Measurements from ENCODE around the gene OR6V1. TPM values are rescaled to one million over a fixed set of nuclear protein-coding genes. Genes with fewer than 3 reads are reported as not detected.

Gene OR6V1
- polyA plus RNA-seq, 1 donor (not counting 4 experiments of a cell fraction or from before 2014, with no cell fraction given): not detected

DNA sequence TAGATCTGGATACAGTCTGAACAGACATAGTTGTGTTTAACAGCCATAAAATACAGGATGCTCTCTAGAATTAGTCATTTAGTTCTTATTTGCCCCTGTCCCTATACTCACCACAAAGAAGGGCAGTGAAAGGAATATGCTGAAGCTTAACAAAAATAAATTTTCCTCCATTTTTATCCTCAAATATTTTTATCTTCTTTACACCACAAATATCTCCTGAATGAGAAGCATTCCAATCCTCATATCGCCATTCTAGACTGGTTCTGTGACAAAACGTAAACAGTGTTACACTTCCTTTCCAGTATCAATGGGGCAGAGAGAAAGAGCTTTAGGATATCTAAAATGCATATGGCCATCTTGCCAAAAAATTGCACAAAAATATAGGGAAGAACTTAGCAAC, 26.8 kb upstream of the OR6V1 start:
- Histone ChIP-seq H2AFZ (ENCODE audit: control insufficient read depth, low read length) (no peak overlapping the region), H4K20me1 (ENCODE audit: control insufficient read depth, extremely low read depth, insufficient read depth, low read length) (no peaks in the 10 kb centered on the region), H3K36me3 (ENCODE audit: control insufficient read depth in 2 of 2, extremely low read depth in 1 of 2, insufficient read depth in 2 of 2, low read length in 2 of 2) (no peaks in the 10 kb centered on the region), H3K9ac (ENCODE audit: control insufficient read depth, extremely low read depth, insufficient read depth, low read length) (no peak overlapping the region), H3K79me2 (ENCODE audit: control insufficient read depth, insufficient read depth, low read length) (no peaks in the 10 kb centered on the region), H3K9me3 (ENCODE audit: control insufficient read depth, low read depth, low read length) (no peaks in the 10 kb centered on the region), H3K27me3 (ENCODE audit: control insufficient read depth, extremely low read depth, insufficient read depth, low read length) (no peaks in the 10 kb centered on the region), H3K9me1 (ENCODE audit: control insufficient read depth, extremely low read depth, insufficient read depth, low read length) (no peaks in the 10 kb centered on the region), H3K4me1 (ENCODE audit: control insufficient read depth, extremely low read depth, insufficient read depth, low read length) (no peaks in the 10 kb centered on the region), H3K4me2 (ENCODE audit: control insufficient read depth, extremely low read depth, insufficient read depth, low read depth, low read length) (no peak overlapping the region), H3K4me3 (ENCODE audit: control insufficient read depth in 2 of 3, extremely low read depth in 1 of 3, insufficient read depth in 2 of 3, low read depth in 1 of 3, low read length in 3 of 3) (no peak overlapping the region), H3K27ac (ENCODE audit: control insufficient read depth, insufficient read depth, low read length) (no peak overlapping the region)
- FAIRE-seq: no peak
- dilution Hi-C loops (cut with MboI; ENCODE audit: extremely low pct_ligation_motif_present, low sequenced_read_pairs): no loop called here
- no peak for DNase-seq (ENCODE audit: low read depth, low spot score)
- no peak for TF ChIP-seq EZH2 (IDR thresholded peaks at IDR 0.05; ENCODE audit: low read length)
- TF ChIP-seq, protein P1, sequence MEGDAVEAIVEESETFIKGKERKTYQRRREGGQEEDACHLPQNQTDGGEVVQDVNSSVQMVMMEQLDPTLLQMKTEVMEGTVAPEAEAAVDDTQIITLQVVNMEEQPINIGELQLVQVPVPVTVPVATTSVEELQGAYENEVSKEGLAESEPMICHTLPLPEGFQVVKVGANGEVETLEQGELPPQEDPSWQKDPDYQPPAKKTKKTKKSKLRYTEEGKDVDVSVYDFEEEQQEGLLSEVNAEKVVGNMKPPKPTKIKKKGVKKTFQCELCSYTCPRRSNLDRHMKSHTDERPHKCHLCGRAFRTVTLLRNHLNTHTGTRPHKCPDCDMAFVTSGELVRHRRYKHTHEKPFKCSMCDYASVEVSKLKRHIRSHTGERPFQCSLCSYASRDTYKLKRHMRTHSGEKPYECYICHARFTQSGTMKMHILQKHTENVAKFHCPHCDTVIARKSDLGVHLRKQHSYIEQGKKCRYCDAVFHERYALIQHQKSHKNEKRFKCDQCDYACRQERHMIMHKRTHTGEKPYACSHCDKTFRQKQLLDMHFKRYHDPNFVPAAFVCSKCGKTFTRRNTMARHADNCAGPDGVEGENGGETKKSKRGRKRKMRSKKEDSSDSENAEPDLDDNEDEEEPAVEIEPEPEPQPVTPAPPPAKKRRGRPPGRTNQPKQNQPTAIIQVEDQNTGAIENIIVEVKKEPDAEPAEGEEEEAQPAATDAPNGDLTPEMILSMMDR (optimal IDR thresholded peaks at IDR 0.05 in 1 of 3, IDR thresholded peaks at IDR 0.05 in 1 of 3, conservative IDR thresholded peaks at IDR 0.05 in 1 of 3; ENCODE audit: extremely low read depth in 1 of 3, insufficient read depth in 2 of 3, low read length in 3 of 3): no peak

DNA sequence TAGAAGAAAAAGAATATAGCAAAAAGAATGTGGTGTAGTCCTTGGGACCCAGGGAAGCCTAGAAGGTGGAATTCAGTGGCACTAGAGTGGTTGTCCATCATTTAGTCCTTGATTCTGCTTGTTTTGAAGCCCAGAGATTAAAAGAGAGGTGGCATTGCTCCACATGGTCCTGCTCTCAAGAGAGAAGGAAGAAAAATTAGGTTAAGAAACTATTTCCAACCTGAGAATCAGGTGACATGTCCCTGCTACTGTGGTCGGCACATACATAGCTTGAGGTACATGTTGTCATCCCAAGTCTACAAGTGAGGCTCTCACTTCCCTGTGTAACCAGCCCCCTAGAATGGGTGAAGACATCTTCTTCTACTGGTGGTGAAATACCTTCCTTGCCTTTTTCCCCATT, 25.1 kb upstream of the OR6V1 start, which contains the start of gene OR9A2:
TSS of gene OR9A2 (minus strand) at position 101 of the 400 bp plus-strand sequence. CDS start at position 101, 0 bp downstream.
- H3K4me1 ChIP-seq (ENCODE audit: control insufficient read depth, extremely low read depth, insufficient read depth, low read length): no peaks in the 10 kb centered on the region
- no peaks in the 10 kb centered on the region for H3K36me3 ChIP-seq (ENCODE audit: control insufficient read depth in 2 of 2, extremely low read depth in 1 of 2, insufficient read depth in 2 of 2, low read length in 2 of 2)
- H3K27me3 ChIP-seq (ENCODE audit: control insufficient read depth, extremely low read depth, insufficient read depth, low read length): no peaks in the 10 kb centered on the region
- no peak for TF ChIP-seq EZH2 (IDR thresholded peaks at IDR 0.05; ENCODE audit: low read length)
- TF ChIP-seq, protein P1 (optimal IDR thresholded peaks at IDR 0.05 in 1 of 3, IDR thresholded peaks at IDR 0.05 in 1 of 3, conservative IDR thresholded peaks at IDR 0.05 in 1 of 3; ENCODE audit: extremely low read depth in 1 of 3, insufficient read depth in 2 of 3, low read length in 3 of 3): no peak
- DNase-seq (ENCODE audit: low read depth, low spot score) (no peak), FAIRE-seq (no peak)
- no peaks in the 10 kb centered on the region for H3K79me2 ChIP-seq (ENCODE audit: control insufficient read depth, insufficient read depth, low read length)
- no peak within 1 kb of the TSS for H3K9ac ChIP-seq (ENCODE audit: control insufficient read depth, extremely low read depth, insufficient read depth, low read length)
- H3K4me2 ChIP-seq (ENCODE audit: control insufficient read depth, extremely low read depth, insufficient read depth, low read depth, low read length): no peak within 1 kb of the TSS
- H4K20me1 ChIP-seq (ENCODE audit: control insufficient read depth, extremely low read depth, insufficient read depth, low read length): no peaks in the 10 kb centered on the region
- H3K9me1 ChIP-seq (ENCODE audit: control insufficient read depth, extremely low read depth, insufficient read depth, low read length): no peaks in the 10 kb centered on the region
- H3K27ac ChIP-seq (ENCODE audit: control insufficient read depth, insufficient read depth, low read length): no peak within 1 kb of the TSS
- no peak within 1 kb of the TSS for H2AFZ ChIP-seq (ENCODE audit: control insufficient read depth, low read length)
- dilution Hi-C loops (cut with MboI; ENCODE audit: extremely low pct_ligation_motif_present, low sequenced_read_pairs): no loop called here
- no peak within 1 kb of the TSS for H3K4me3 ChIP-seq (ENCODE audit: control insufficient read depth in 2 of 3, extremely low read depth in 1 of 3, insufficient read depth in 2 of 3, low read depth in 1 of 3, low read length in 3 of 3)
- no peaks in the 10 kb centered on the region for H3K9me3 ChIP-seq (ENCODE audit: control insufficient read depth, low read depth, low read length)

Data from keratinocyte (primary cell).